H9 (cell line): Measurements from ENCODE around the gene HS3ST6. TPM values are rescaled to one million over a fixed set of nuclear protein-coding genes. Genes with fewer than 3 reads are reported as not detected.

Experiments used
- DNase-seq: peaks from one replicate; pipeline ENCODE4 v3.0.0-alpha.2; 2017
- H2AFZ ChIP-seq: one replicate; pipeline ENCODE4 v1.6.1; 2013; ENCODE audit warnings: mild to moderate bottlenecking, low read length, control low read depth, moderate library complexity
- H2AK5ac ChIP-seq: 2 replicates; pipeline ENCODE4 v1.6.1; 2013; ENCODE audit warnings: low read length, control low read depth, mixed read lengths; ENCODE audit not compliant: insufficient read length
- H2BK120ac ChIP-seq: one replicate; pipeline ENCODE4 v1.6.1; 2013; ENCODE audit warnings: low read depth, mild to moderate bottlenecking, low read length, control low read depth, inconsistent platforms; ENCODE audit not compliant: poor library complexity, severe bottlenecking
- H2BK12ac ChIP-seq: 2 replicates; pipeline ENCODE4 v1.6.1; 2013; ENCODE audit warnings: low read length, control low read depth, mixed read lengths, low read depth; ENCODE audit not compliant: insufficient read length
- H2BK15ac ChIP-seq: 2 replicates; pipeline ENCODE4 v1.6.1; 2013; ENCODE audit warnings: low read depth, low read length, control low read depth
- H2BK20ac ChIP-seq: one replicate; pipeline ENCODE4 v1.6.1; 2013; ENCODE audit warnings: low read depth, mild to moderate bottlenecking, low read length, control low read depth, inconsistent platforms; ENCODE audit not compliant: poor library complexity, severe bottlenecking
- H2BK5ac ChIP-seq: 2 replicates; pipeline ENCODE4 v1.6.1; 2013; ENCODE audit warnings: low read length, control low read depth, mixed read lengths; ENCODE audit not compliant: insufficient read length
- H3K14ac ChIP-seq: 2 replicates; pipeline ENCODE4 v1.6.1; 2013; ENCODE audit warnings: low read length, control low read depth; ENCODE audit not compliant: insufficient read depth
- H3K18ac ChIP-seq: 2 replicates; pipeline ENCODE4 v1.6.1; 2013; ENCODE audit warnings: low read depth, mild to moderate bottlenecking, mixed read lengths, low read length, control low read depth; ENCODE audit not compliant: insufficient read length
- H3K23ac ChIP-seq: 2 replicates; pipeline ENCODE4 v1.6.1; 2013; ENCODE audit warnings: low read length, control low read depth, mixed read lengths, low read depth; ENCODE audit not compliant: insufficient read length
- H3K23me2 ChIP-seq: 2 replicates; pipeline ENCODE4 v1.6.1; 2013; ENCODE audit warnings: low read depth, mild to moderate bottlenecking, mixed read lengths, low read length, control low read depth; ENCODE audit not compliant: insufficient read length, poor library complexity, severe bottlenecking
- H3K27ac ChIP-seq: 2 replicates; pipeline ENCODE4 v1.5.1; 2013; ENCODE audit warnings: low read length, control low read depth, mixed read lengths, low read depth; ENCODE audit not compliant: insufficient read length
- H3K27me3 ChIP-seq: 2 replicates; pipeline ENCODE4 v1.6.1; 2013; ENCODE audit warnings: low read length, control low read depth, inconsistent platforms; ENCODE audit not compliant: insufficient read depth
- H3K4ac ChIP-seq: 2 replicates; pipeline ENCODE4 v1.6.1; 2013; ENCODE audit warnings: low read depth, mild to moderate bottlenecking, control low read depth, inconsistent platforms, low read length, moderate library complexity
- H3K4me1 ChIP-seq: 2 replicates; pipeline ENCODE4 v1.6.1; 2013; ENCODE audit warnings: low read length, control low read depth, inconsistent platforms; ENCODE audit not compliant: insufficient read depth
- H3K4me2 ChIP-seq: 2 replicates; pipeline ENCODE4 v1.6.1; 2013; ENCODE audit warnings: low read length, control low read depth, mixed read lengths; ENCODE audit not compliant: insufficient read length, insufficient read depth
- H3K56ac ChIP-seq: 2 replicates; pipeline ENCODE4 v1.6.1; 2013; ENCODE audit warnings: low read depth, mild to moderate bottlenecking, mixed read lengths, low read length, control low read depth; ENCODE audit not compliant: insufficient read length
- H3K79me1 ChIP-seq: 2 replicates; pipeline ENCODE4 v1.6.1; 2013; ENCODE audit warnings: low read depth, mild to moderate bottlenecking, moderate library complexity, low read length, control low read depth, inconsistent platforms; ENCODE audit not compliant: insufficient read depth, poor library complexity, severe bottlenecking
- H3K79me2 ChIP-seq: 2 replicates; pipeline ENCODE4 v1.6.1; 2013; ENCODE audit warnings: low read length, control low read depth, inconsistent platforms; ENCODE audit not compliant: insufficient read depth
- H3K9ac ChIP-seq: 2 replicates; pipeline ENCODE4 v1.6.1; 2013; ENCODE audit warnings: low read length, control low read depth, mixed read lengths; ENCODE audit not compliant: insufficient read length; ENCODE audit errors: extremely low read depth
- H3K9me3 ChIP-seq: one replicate; pipeline ENCODE4 v1.6.1; 2013; ENCODE audit warnings: low read depth, low read length, inconsistent platforms; ENCODE audit not compliant: control insufficient read depth
- H3T11ph ChIP-seq: one replicate; pipeline ENCODE4 v1.6.1; 2013; ENCODE audit warnings: mild to moderate bottlenecking, low read length, control low read depth, inconsistent platforms
- H4K20me1 ChIP-seq: one replicate; pipeline ENCODE4 v1.6.1; 2013; ENCODE audit not compliant: control insufficient read depth, insufficient read length, insufficient read depth
- H4K5ac ChIP-seq: 2 replicates; pipeline ENCODE4 v1.6.1; 2013; ENCODE audit warnings: low read depth, mild to moderate bottlenecking, mixed read lengths, low read length, control low read depth; ENCODE audit not compliant: insufficient read length
- H4K8ac ChIP-seq: replicated peaks from 2 replicates; pipeline ENCODE4 v1.6.1; 2013; ENCODE audit warnings: low read length, control low read depth, mixed read lengths, low read depth; ENCODE audit not compliant: insufficient read length
- H4K91ac ChIP-seq: 2 replicates; pipeline ENCODE4 v1.6.1; 2013; ENCODE audit warnings: low read depth, mild to moderate bottlenecking, moderate library complexity, mixed read lengths, low read length, control low read depth; ENCODE audit not compliant: insufficient read length
- H3K27ac Mint-ChIP-seq, 3 experiments: 2 replicates in 2 of 3; 3 replicates in 1 of 3; pipeline ENCODE4 v1.8.0; 2020 to 2021; ENCODE audit warnings: mixed read lengths in 3 of 3, mild to moderate bottlenecking in 1 of 3, moderate library complexity in 1 of 3
- H3K27me3 Mint-ChIP-seq: 2 replicates; pipeline ENCODE4 v1.8.0; 2021; ENCODE audit warnings: low read depth, mild to moderate bottlenecking, moderate library complexity, mixed read lengths
- H3K36me3 Mint-ChIP-seq, 3 experiments: 2 replicates in 2 of 3; 3 replicates in 1 of 3; pipeline ENCODE4 v1.8.0; 2020 to 2021; ENCODE audit warnings: low read depth in 3 of 3, mixed read lengths in 3 of 3; ENCODE audit not compliant: insufficient read depth in 1 of 3
- H3K4me1 Mint-ChIP-seq, 2 experiments: 2 replicates each; pipeline ENCODE4 v1.8.0; 2020; ENCODE audit warnings: mixed read lengths in 2 of 2
- H3K4me3 Mint-ChIP-seq, 2 experiments: 2 replicates in 1 of 2; 3 replicates in 1 of 2; pipeline ENCODE4 v1.8.0; 2020 to 2021; ENCODE audit warnings: mild to moderate bottlenecking in 2 of 2, mixed read lengths in 2 of 2, moderate library complexity in 1 of 2
- H3K9me3 Mint-ChIP-seq, 2 experiments: 2 replicates in 1 of 2; 3 replicates in 1 of 2; pipeline ENCODE4 v1.8.0; 2020; ENCODE audit warnings: mild to moderate bottlenecking in 2 of 2, mixed read lengths in 2 of 2, moderate library complexity in 1 of 2
- WGBS: extraction: QIAGEN DNeasy Blood & Tissue Kit; methylation state at CpG from one replicate; pipeline ENCODE4 v1.1.7; 2013; ENCODE audit warnings: missing lambda C conversion rate, low lambda C conversion rate, mixed read lengths; ENCODE audit not compliant: insufficient read length; ENCODE audit errors: extremely low coverage; 5-methylcytosine and 5-hydroxymethylcytosine counted together
- total RNA-seq: library from RNA; stranded (reverse); gene quantifications from 2 replicates; pipeline ENCODE4 v1.2.1, GENCODE V29; 2021
- TF ChIP-seq, protein P1 (sequence below): fragments of 200-600 bp; sonication (generic); conservative IDR thresholded peaks from 3 replicates; pipeline ENCODE4 v1.8.0; 2021; ENCODE audit warnings: antibody characterized with exemption, mild to moderate bottlenecking

The HS3ST6 gene
- total RNA-seq, 1 experiment from 2014 or later = not detected

GRCh38 chr16:1929578-1930337 lies 11.5 kb upstream of the HS3ST6 start:
- H3K4me1 Mint-ChIP-seq = peaks cover 2 to 15% of the 10 kb centered on the region in 2 experiments
- H3K4me1 ChIP-seq = no peaks in the 10 kb centered on the region
- H3K9ac ChIP-seq = no peak overlapping the region
- peaks cover 33% of the 10 kb centered on the region for H3K27me3 Mint-ChIP-seq
- no peak overlapping the region for H3K18ac ChIP-seq
- H3K27ac Mint-ChIP-seq = no peak overlapping the region
- TF ChIP-seq, protein P1, sequence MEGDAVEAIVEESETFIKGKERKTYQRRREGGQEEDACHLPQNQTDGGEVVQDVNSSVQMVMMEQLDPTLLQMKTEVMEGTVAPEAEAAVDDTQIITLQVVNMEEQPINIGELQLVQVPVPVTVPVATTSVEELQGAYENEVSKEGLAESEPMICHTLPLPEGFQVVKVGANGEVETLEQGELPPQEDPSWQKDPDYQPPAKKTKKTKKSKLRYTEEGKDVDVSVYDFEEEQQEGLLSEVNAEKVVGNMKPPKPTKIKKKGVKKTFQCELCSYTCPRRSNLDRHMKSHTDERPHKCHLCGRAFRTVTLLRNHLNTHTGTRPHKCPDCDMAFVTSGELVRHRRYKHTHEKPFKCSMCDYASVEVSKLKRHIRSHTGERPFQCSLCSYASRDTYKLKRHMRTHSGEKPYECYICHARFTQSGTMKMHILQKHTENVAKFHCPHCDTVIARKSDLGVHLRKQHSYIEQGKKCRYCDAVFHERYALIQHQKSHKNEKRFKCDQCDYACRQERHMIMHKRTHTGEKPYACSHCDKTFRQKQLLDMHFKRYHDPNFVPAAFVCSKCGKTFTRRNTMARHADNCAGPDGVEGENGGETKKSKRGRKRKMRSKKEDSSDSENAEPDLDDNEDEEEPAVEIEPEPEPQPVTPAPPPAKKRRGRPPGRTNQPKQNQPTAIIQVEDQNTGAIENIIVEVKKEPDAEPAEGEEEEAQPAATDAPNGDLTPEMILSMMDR = peak; percentile 96
- H2BK5ac ChIP-seq = no peak overlapping the region
- H3K36me3 Mint-ChIP-seq = no peaks in the 10 kb centered on the region
- H4K91ac ChIP-seq = no peak overlapping the region
- H4K8ac ChIP-seq = no peak overlapping the region
- no peak overlapping the region for H3K4ac ChIP-seq
- H3K4me3 Mint-ChIP-seq = peak overlapping the region; percentile 44 to 56; a peak in 3 of 5 replicates
- H2BK15ac ChIP-seq = no peak overlapping the region
- no peak overlapping the region for H2AFZ ChIP-seq
- H3K27me3 ChIP-seq = no peaks in the 10 kb centered on the region
- no peak overlapping the region for H2BK120ac ChIP-seq
- H3K9me3 Mint-ChIP-seq = peaks cover 0 to 3% of the 10 kb centered on the region in 2 experiments; a peak in 1 of 5 replicates
- H3K14ac ChIP-seq = no peak overlapping the region
- H4K5ac ChIP-seq = no peak overlapping the region
- no peak overlapping the region for H3K27ac ChIP-seq
- peak overlapping the region; percentile 49 for H3K4me2 ChIP-seq
- H3K9me3 ChIP-seq = no peaks in the 10 kb centered on the region
- no peak overlapping the region for H3K23ac ChIP-seq
- no peak overlapping the region for H3T11ph ChIP-seq
- WGBS = no CpG with 5 or more reads among the region's 70 CpGs
- no peaks in the 10 kb centered on the region for H3K79me2 ChIP-seq
- DNase-seq = peak; percentile 88
- H3K79me1 ChIP-seq = no peaks in the 10 kb centered on the region
- no peaks in the 10 kb centered on the region for H4K20me1 ChIP-seq
- no peak overlapping the region for H2BK12ac ChIP-seq
- H3K56ac ChIP-seq = no peak overlapping the region
- no peak overlapping the region for H2AK5ac ChIP-seq
- H3K23me2 ChIP-seq = peaks cover 3% of the 10 kb centered on the region
- no peak overlapping the region for H2BK20ac ChIP-seq
